PC-3 (cell line): Measurements from ENCODE around the gene RNF113A. TPM values are rescaled to one million over a fixed set of nuclear protein-coding genes. Genes with fewer than 3 reads are reported as not detected.

Experiments used
- ATAC-seq: fragments of 200-7000 bp; cut with Tn5 transposase; 2 replicates; pipeline ENCODE4 v1.9.1; 2020; ENCODE audit warnings: mild to moderate bottlenecking, moderate library complexity
- BruUV-seq: library from RNA; stranded (reverse); fragments of 400-500 nt; replicated peaks from 2 replicates; lab custom pipeline; 2021; lab: Mats Ljungman, UMichigan
- CTCF ChIA-PET: fragments of 300-600 bp; sonication (Branson Sonifier 250); formaldehyde crosslinking; loops from one replicate; lab custom pipeline; 2022; ENCODE audit warnings: antibody characterized with exemption; lab: Charles Lee
- POLR2A ChIA-PET: fragments of 300-600 bp; sonication (Branson Sonifier 250); formaldehyde crosslinking; loops from one replicate; lab custom pipeline; 2022; ENCODE audit warnings: antibody characterized with exemption; ENCODE audit not compliant: unreplicated experiment; lab: Charles Lee
- DNase-seq: peaks from one replicate; pipeline ENCODE4 v3.0.0-alpha.2; 2015
- H2AFZ ChIP-seq: fragments of 300-600 bp; sonication (generic); 2 replicates; pipeline ENCODE4 v1.6.0; 2016; ENCODE audit warnings: antibody characterized with exemption, low read length
- H3F3A ChIP-seq: fragments of 300-600 bp; sonication (generic); one replicate; pipeline ENCODE4 v1.6.0; 2017; ENCODE audit warnings: antibody characterized with exemption, low read length, control low read depth, mild to moderate bottlenecking; ENCODE audit not compliant: unreplicated experiment
- H3K27ac ChIP-seq: fragments of 300-600 bp; sonication (generic); 2 replicates; pipeline ENCODE4 v1.5.1; 2016; ENCODE audit warnings: mild to moderate bottlenecking, low read length
- H3K27me3 ChIP-seq: fragments of 300-600 bp; sonication (generic); 2 replicates; pipeline ENCODE4 v1.6.1; 2016; ENCODE audit warnings: low read length, mixed read lengths
- H3K36me3 ChIP-seq: fragments of 300-600 bp; sonication (generic); 2 replicates; pipeline ENCODE4 v1.6.1; 2016; ENCODE audit warnings: low read depth, mixed run types, low read length, mixed read lengths
- H3K4me1 ChIP-seq: fragments of 300-600 bp; sonication (generic); 2 replicates; pipeline ENCODE4 v1.5.1; 2016; ENCODE audit warnings: low read length; ENCODE audit not compliant: insufficient read depth
- H3K4me2 ChIP-seq: fragments of 300-600 bp; sonication (generic); 2 replicates; pipeline ENCODE4 v1.6.0; 2016; ENCODE audit warnings: low read length
- H3K4me3 ChIP-seq: fragments of 300-600 bp; sonication (generic); 2 replicates; pipeline ENCODE4 v1.5.1; 2016; ENCODE audit warnings: mild to moderate bottlenecking, low read length, mixed read lengths
- H3K79me2 ChIP-seq: fragments of 300-600 bp; sonication (generic); 2 replicates; pipeline ENCODE4 v1.6.1; 2017; ENCODE audit warnings: low read length, mixed read lengths
- H3K9ac ChIP-seq: fragments of 300-600 bp; sonication (generic); 2 replicates; pipeline ENCODE4 v1.6.0; 2016; ENCODE audit warnings: mild to moderate bottlenecking, low read length
- H3K9me2 ChIP-seq: fragments of 300-600 bp; sonication (generic); replicated peaks from 2 replicates; pipeline ENCODE4 v1.6.1; 2016; ENCODE audit warnings: mixed run types, low read length, mixed read lengths
- H3K9me3 ChIP-seq: fragments of 300-600 bp; sonication (generic); 2 replicates; pipeline ENCODE4 v1.6.1; 2016; ENCODE audit warnings: low read length, mixed read lengths
- H4K20me1 ChIP-seq: fragments of 300-600 bp; sonication (generic); 2 replicates; pipeline ENCODE4 v1.6.1; 2016; ENCODE audit warnings: low read length, mixed read lengths
- EZH2 ChIP-seq: fragments of 300-600 bp; sonication (generic); IDR thresholded peaks from one replicate; pipeline ENCODE4 v1.6.1; 2017; ENCODE audit warnings: antibody characterized with exemption, mild to moderate bottlenecking, low read length; ENCODE audit not compliant: unreplicated experiment
- EZH2phosphoT487 ChIP-seq: fragments of 300-600 bp; sonication (generic); IDR thresholded peaks from 2 replicates; pipeline ENCODE4 v1.6.1; 2018; ENCODE audit warnings: mild to moderate bottlenecking, antibody characterized with exemption, low read length, borderline replicate concordance
- intact Hi-C: fragments of 100-400 bp; cut with micrococcal nuclease; formaldehyde crosslinking; loops from 2 replicates; pipeline ENCODE4 v1.9.0; 2023
- total RNA-seq: library from RNA; depleted of rRNA; stranded (reverse); fragments of >200 nt; gene quantifications from 2 replicates; pipeline ENCODE4 v1.2.3, GENCODE V29; 2014
- TF ChIP-seq, protein P1 (sequence below): fragments of 300-600 bp; sonication (generic); conservative IDR thresholded peaks from 2 replicates; pipeline ENCODE4 v1.5.1; 2017; ENCODE audit warnings: antibody characterized with exemption, low read depth, mild to moderate bottlenecking, low read length

RNF113A gene
- total RNA-seq, 1 experiment from 2014 or later: 13.8 TPM

DNA sequence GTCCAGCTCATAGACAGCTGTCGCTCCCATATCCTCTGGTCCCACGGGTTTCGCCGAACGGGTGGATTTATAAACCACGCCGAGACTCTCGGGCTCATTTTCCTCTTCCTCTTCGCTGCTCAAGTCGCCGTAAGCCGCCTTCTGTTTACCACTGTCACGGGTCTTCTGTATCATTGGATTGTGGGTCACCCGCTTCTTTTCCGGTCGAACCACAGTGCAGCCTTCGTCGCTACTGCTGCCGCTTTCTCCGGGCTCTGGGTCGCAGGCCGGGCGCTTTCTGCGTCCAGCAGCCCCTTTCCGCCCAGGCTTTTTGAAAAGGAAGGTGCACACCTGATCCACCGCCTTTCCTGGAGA is 311 bp downstream of the RNF113A start:
- Histone ChIP-seq H3K4me2 (peak overlapping the region; percentile 98), H3K9ac (peak overlapping the region; percentile 97), H3K4me1 (peaks cover 5% of the 10 kb centered on the region), H4K20me1 (peaks cover 3% of the 10 kb centered on the region; the same call in 1 of the 2 replicates), H3K4me3 (peak overlapping the region; percentile 99), H3K27ac (peak overlapping the region; percentile 84), H3K79me2 (peaks cover 66% of the 10 kb centered on the region), H3K36me3 (peaks cover 6% of the 10 kb centered on the region), H3K9me3 (no peaks in the 10 kb centered on the region), H3K27me3 (no peaks in the 10 kb centered on the region), H2AFZ (peak overlapping the region; percentile 99), H3K9me2 (no peaks in the 10 kb centered on the region), H3F3A (no peaks in the 10 kb centered on the region)
- intact Hi-C loops: loop anchor here (1.0 to 5.0 kb wide), 2 partner anchors 18 to 79 kb away; partner anchors contain the start of gene RPL39
- TF ChIP-seq EZH2phosphoT487 (no peak), EZH2 (no peak)
- TF ChIP-seq, protein P1, sequence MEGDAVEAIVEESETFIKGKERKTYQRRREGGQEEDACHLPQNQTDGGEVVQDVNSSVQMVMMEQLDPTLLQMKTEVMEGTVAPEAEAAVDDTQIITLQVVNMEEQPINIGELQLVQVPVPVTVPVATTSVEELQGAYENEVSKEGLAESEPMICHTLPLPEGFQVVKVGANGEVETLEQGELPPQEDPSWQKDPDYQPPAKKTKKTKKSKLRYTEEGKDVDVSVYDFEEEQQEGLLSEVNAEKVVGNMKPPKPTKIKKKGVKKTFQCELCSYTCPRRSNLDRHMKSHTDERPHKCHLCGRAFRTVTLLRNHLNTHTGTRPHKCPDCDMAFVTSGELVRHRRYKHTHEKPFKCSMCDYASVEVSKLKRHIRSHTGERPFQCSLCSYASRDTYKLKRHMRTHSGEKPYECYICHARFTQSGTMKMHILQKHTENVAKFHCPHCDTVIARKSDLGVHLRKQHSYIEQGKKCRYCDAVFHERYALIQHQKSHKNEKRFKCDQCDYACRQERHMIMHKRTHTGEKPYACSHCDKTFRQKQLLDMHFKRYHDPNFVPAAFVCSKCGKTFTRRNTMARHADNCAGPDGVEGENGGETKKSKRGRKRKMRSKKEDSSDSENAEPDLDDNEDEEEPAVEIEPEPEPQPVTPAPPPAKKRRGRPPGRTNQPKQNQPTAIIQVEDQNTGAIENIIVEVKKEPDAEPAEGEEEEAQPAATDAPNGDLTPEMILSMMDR: no peak
- TSS peak; percentile 84 for BruUV-seq
- ChIA-PET POLR2A (interaction anchor here (0.6 kb wide), 1 partner anchor 18 kb away, joined by 3 read pairs; the partner anchor contains the start of gene UPF3B), CTCF (interaction anchor here (0.6 kb wide), 1 partner anchor 122 kb away, joined by 3 read pairs; no protein-coding TSS in a partner anchor)
- peak; percentile 29 for ATAC-seq
- DNase-seq: no peak

DNA sequence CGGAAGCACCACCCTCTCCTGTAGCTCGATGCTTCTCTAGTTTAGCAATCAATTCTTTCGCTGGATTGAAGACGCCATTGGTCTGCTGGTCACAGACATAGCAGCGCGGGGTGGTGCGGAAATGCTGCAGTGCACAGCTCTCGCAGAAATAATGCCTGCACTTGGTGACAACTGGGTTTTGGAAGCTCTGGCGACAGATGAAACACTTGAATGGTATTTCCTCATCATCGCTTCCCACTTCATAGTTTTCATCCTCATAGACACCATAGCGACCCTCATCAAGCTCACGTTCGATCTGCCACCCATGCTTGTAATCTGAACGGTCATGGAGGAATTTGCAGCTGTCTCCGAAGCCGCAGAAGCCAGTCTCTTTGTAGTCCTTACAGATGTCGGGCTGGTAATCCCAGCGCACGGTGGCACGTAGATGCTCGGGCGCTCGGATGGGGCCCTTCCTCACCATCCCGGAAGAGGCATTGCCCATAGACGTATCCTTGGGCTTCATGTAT is 854 bp downstream of the RNF113A start:
- H3K79me2 ChIP-seq: peaks cover 66% of the 10 kb centered on the region
- H3K4me1 ChIP-seq: peaks cover 5% of the 10 kb centered on the region
- peaks cover 2% of the 10 kb centered on the region; the same call in 1 of the 2 replicates for H3K36me3 ChIP-seq
- DNase-seq (peak; percentile 33), ATAC-seq (peak; percentile 43)
- peak overlapping the region; percentile 99 for H2AFZ ChIP-seq
- H3K27ac ChIP-seq: peak overlapping the region; percentile 84
- H3K9ac ChIP-seq: peak overlapping the region; percentile 97
- H3K4me3 ChIP-seq: peak overlapping the region; percentile 99
- TF ChIP-seq, protein P1: no peak
- no peak for TF ChIP-seq EZH2phosphoT487
- TF ChIP-seq EZH2: no peak
- intact Hi-C loops: loop anchor here (1.0 to 5.0 kb wide), 2 partner anchors 17 to 78 kb away; partner anchors contain the start of gene RPL39
- no peaks in the 10 kb centered on the region for H3K9me3 ChIP-seq
- no peaks in the 10 kb centered on the region for H3F3A ChIP-seq
- no peaks in the 10 kb centered on the region for H3K9me2 ChIP-seq
- 0 out of 2 replicates have a peak, but pooled peaks cover 3% of the 10 kb centered on the region for H4K20me1 ChIP-seq
- CTCF ChIA-PET: interaction anchor here (0.6 kb wide), 1 partner anchor 121 kb away, joined by 3 read pairs; no protein-coding TSS in a partner anchor
- H3K4me2 ChIP-seq: peak overlapping the region; percentile 98
- no peaks in the 10 kb centered on the region for H3K27me3 ChIP-seq
- no TSS peak for BruUV-seq
- POLR2A ChIA-PET: interaction anchor here (0.6 kb wide), 1 partner anchor 18 kb away, joined by 3 read pairs; the partner anchor contains the start of gene UPF3B
